ENCODE data around the gene LCN1.

LCN1 gene

DNA sequence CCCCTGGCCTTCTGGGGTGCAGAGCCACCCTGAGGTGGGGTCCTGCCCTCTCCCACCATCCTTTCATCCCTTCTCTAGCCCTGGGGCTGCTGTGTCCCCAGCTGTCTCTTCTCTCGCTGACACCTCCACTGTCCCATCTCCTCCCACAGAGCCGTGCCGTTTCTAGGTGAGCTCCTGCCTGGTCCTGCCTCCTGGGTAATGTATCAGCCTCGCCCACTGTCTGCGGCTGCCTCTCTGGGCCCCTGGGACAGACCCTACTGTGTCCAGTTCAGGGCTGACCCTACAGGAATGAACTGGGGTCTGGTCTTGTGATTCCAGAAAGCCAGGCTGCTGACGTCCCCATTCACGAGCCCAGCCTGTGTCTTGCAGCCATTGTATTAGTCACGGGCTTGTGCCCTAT lies 44.4 kb downstream of the LCN1 start:
- DNase-seq: no peak
- TF ChIP-seq POLR2A (IDR thresholded peaks at IDR 0.05; ENCODE audit: low read length): no peak
- no peak for TF ChIP-seq GATA1 (IDR thresholded peaks at IDR 0.05; ENCODE audit: low read depth, low read length)

- no peak for DNase-seq
Measured at GRCh38 chr9:135566552-135566951, 45.3 kb downstream of the LCN1 start.

GRCh38 chr9:135567311-135567710 lies 46.1 kb downstream of the LCN1 start:
- no peak for DNase-seq
- TF ChIP-seq GATA1 (IDR thresholded peaks at IDR 0.05; ENCODE audit: low read depth, low read length) (no peak), POLR2A (IDR thresholded peaks at IDR 0.05; ENCODE audit: low read length) (no peak)

More at GRCh38 chr9:135566552-135566951, 45.3 kb downstream of the LCN1 start:
- no peak for TF ChIP-seq POLR2A (IDR thresholded peaks at IDR 0.05; ENCODE audit: low read length)
- TF ChIP-seq GATA1 (IDR thresholded peaks at IDR 0.05; ENCODE audit: low read depth, low read length): no peak

GRCh38 chr9:135568026-135568425 lies 46.8 kb downstream of the LCN1 start:
- no peak for DNase-seq
- no peak for TF ChIP-seq POLR2A (IDR thresholded peaks at IDR 0.05; ENCODE audit: low read length)
- no peak for TF ChIP-seq GATA1 (IDR thresholded peaks at IDR 0.05; ENCODE audit: low read depth, low read length)

GRCh38 chr9:135570456-135570855 lies 49.2 kb downstream of the LCN1 start:
- DNase-seq: no peak
- no peak for TF ChIP-seq GATA1 (IDR thresholded peaks at IDR 0.05; ENCODE audit: low read depth, low read length)
- no peak for TF ChIP-seq POLR2A (IDR thresholded peaks at IDR 0.05; ENCODE audit: low read length)

- no peak for DNase-seq
Measured at GRCh38 chr9:135572233-135572632, 51.0 kb downstream of the LCN1 start.

DNA sequence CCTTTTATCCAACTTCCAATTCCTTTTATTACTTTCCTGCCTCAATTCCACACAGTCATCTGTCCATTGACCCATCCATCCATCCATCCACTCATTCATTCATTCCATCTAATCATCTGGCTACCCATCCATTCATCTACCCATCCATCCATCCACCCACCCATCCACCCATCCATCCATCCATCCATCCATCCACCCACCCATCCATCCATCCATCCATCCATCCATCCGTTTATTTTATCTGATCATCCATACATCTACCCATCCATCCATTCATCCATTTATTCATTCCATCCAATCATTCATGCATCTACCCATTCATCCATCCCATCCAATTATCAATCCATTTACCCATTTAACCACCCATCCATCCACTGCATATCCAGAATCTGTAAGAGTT lies 51.9 kb downstream of the LCN1 start:
- no peak for DNase-seq
- no peak for TF ChIP-seq GATA1 (IDR thresholded peaks at IDR 0.05; ENCODE audit: low read depth, low read length)
- TF ChIP-seq POLR2A (IDR thresholded peaks at IDR 0.05; ENCODE audit: low read length): no peak

More at GRCh38 chr9:135572233-135572632, 51.0 kb downstream of the LCN1 start:
- TF ChIP-seq GATA1 (IDR thresholded peaks at IDR 0.05; ENCODE audit: low read depth, low read length) (no peak), POLR2A (IDR thresholded peaks at IDR 0.05; ENCODE audit: low read length) (no peak)

GRCh38 chr9:135574331-135574730 lies 53.1 kb downstream of the LCN1 start:
- TF ChIP-seq POLR2A (IDR thresholded peaks at IDR 0.05; ENCODE audit: low read length): no peak
- no peak for TF ChIP-seq GATA1 (IDR thresholded peaks at IDR 0.05; ENCODE audit: low read depth, low read length)
- DNase-seq: no peak

- DNase-seq: no peak
- TF ChIP-seq GATA1 (IDR thresholded peaks at IDR 0.05; ENCODE audit: low read depth, low read length): no peak
- no peak for TF ChIP-seq POLR2A (IDR thresholded peaks at IDR 0.05; ENCODE audit: low read length)
Measured at GRCh38 chr9:135574943-135575342, 53.7 kb downstream of the LCN1 start.

Measured in erythroblast (primary cell).